Ishikawa (cell line): ENCODE results near the gene RNFT2.

Experiments used
- CEBPB ChIP-seq: IDR thresholded peaks from 2 replicates; pipeline ENCODE4 v1.6.1; 2012
- CREB1 ChIP-seq: IDR thresholded peaks from 2 replicates; pipeline ENCODE4 v1.6.1; 2012; ENCODE audit warnings: low read depth
- EGR1 ChIP-seq: IDR thresholded peaks from 2 replicates; pipeline ENCODE4 v1.6.1; 2012
- EP300 ChIP-seq: IDR thresholded peaks from 2 replicates; pipeline ENCODE4 v1.6.1; 2012; ENCODE audit warnings: borderline replicate concordance
- FOXM1 ChIP-seq: IDR thresholded peaks from 2 replicates; pipeline ENCODE4 v1.6.1; 2012; ENCODE audit warnings: low read depth, borderline replicate concordance
- MAX ChIP-seq: IDR thresholded peaks from 2 replicates; pipeline ENCODE4 v1.6.1; 2012
- NFIC ChIP-seq: IDR thresholded peaks from 2 replicates; pipeline ENCODE4 v1.6.1; 2012
- RAD21 ChIP-seq: IDR thresholded peaks from 2 replicates; pipeline ENCODE4 v1.6.1; 2012; ENCODE audit warnings: low read depth
- TAF1 ChIP-seq: IDR thresholded peaks from 2 replicates; pipeline ENCODE4 v1.6.1; 2012; ENCODE audit warnings: low read depth, mild to moderate bottlenecking
- TCF12 ChIP-seq: IDR thresholded peaks from 2 replicates; pipeline ENCODE4 v1.6.1; 2012; ENCODE audit warnings: low read depth
- TEAD4 ChIP-seq: IDR thresholded peaks from 2 replicates; pipeline ENCODE4 v1.6.1; 2012
- USF1 ChIP-seq: IDR thresholded peaks from 2 replicates; pipeline ENCODE4 v1.6.1; 2012
- YY1 ChIP-seq: IDR thresholded peaks from 2 replicates; pipeline ENCODE4 v1.6.1; 2012; ENCODE audit warnings: low read depth
- ZBTB7A ChIP-seq: IDR thresholded peaks from 2 replicates; pipeline ENCODE4 v1.6.1; 2012; ENCODE audit warnings: low read depth
- TF ChIP-seq, protein P1 (sequence below): IDR thresholded peaks from 2 replicates; pipeline ENCODE4 v1.6.1; 2012; ENCODE audit warnings: low read depth, mild to moderate bottlenecking

RNFT2 gene

GRCh38 chr12:116860263-116860662 is 122.1 kb downstream of the RNFT2 start:
- TF ChIP-seq ZBTB7A (no peak), CREB1 (no peak), NFIC (no peak), TAF1 (no peak), MAX (no peak), RAD21 (no peak), TEAD4 (no peak), EP300 (no peak), CEBPB (no peak), TCF12 (no peak)
- TF ChIP-seq, protein P1, sequence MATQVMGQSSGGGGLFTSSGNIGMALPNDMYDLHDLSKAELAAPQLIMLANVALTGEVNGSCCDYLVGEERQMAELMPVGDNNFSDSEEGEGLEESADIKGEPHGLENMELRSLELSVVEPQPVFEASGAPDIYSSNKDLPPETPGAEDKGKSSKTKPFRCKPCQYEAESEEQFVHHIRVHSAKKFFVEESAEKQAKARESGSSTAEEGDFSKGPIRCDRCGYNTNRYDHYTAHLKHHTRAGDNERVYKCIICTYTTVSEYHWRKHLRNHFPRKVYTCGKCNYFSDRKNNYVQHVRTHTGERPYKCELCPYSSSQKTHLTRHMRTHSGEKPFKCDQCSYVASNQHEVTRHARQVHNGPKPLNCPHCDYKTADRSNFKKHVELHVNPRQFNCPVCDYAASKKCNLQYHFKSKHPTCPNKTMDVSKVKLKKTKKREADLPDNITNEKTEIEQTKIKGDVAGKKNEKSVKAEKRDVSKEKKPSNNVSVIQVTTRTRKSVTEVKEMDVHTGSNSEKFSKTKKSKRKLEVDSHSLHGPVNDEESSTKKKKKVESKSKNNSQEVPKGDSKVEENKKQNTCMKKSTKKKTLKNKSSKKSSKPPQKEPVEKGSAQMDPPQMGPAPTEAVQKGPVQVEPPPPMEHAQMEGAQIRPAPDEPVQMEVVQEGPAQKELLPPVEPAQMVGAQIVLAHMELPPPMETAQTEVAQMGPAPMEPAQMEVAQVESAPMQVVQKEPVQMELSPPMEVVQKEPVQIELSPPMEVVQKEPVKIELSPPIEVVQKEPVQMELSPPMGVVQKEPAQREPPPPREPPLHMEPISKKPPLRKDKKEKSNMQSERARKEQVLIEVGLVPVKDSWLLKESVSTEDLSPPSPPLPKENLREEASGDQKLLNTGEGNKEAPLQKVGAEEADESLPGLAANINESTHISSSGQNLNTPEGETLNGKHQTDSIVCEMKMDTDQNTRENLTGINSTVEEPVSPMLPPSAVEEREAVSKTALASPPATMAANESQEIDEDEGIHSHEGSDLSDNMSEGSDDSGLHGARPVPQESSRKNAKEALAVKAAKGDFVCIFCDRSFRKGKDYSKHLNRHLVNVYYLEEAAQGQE = no peak

- TF ChIP-seq CREB1 (no peak), TCF12 (no peak), EGR1 (no peak), EP300 (no peak), USF1 (no peak), RAD21 (no peak), NFIC (no peak)
- TF ChIP-seq, protein P1 = no peak
Observed at GRCh38 chr12:116861320-116861719, 123.2 kb downstream of the RNFT2 start.

GRCh38 chr12:116862167-116862566 is 124.1 kb downstream of the RNFT2 start:
- TF ChIP-seq EGR1 (no peak), EP300 (no peak), FOXM1 (no peak), RAD21 (no peak), TAF1 (no peak)

GRCh38 chr12:116863275-116863767 is 125.2 kb downstream of the RNFT2 start:
- TF ChIP-seq RAD21 (peak; percentile 62), CREB1 (no peak)

GRCh38 chr12:116864371-116865160 is 126.5 kb downstream of the RNFT2 start:
- TF ChIP-seq EP300 = no peak
- TF ChIP-seq TAF1 = no peak
- no peak for TF ChIP-seq CREB1
- TF ChIP-seq, protein P1 = no peak
- TF ChIP-seq RAD21 = no peak
- no peak for TF ChIP-seq USF1
- TF ChIP-seq CEBPB = no peak
- TF ChIP-seq MAX = no peak
- no peak for TF ChIP-seq FOXM1
- no peak for TF ChIP-seq EGR1
- TF ChIP-seq TCF12 = no peak
- TF ChIP-seq ZBTB7A = no peak
- TF ChIP-seq TEAD4 = no peak
- no peak for TF ChIP-seq NFIC
- no peak for TF ChIP-seq YY1
